SK-N-SH (cell line): Measurements from ENCODE around the gene ZBTB38. TPM values are rescaled to one million over a fixed set of nuclear protein-coding genes. Genes with fewer than 3 reads are reported as not detected.

Source experiments
- CTCF ChIA-PET: fragments of 300-600, 350-600 bp; formaldehyde crosslinking; extraction: SDS; loops from one replicate; lab custom pipeline; 2021; lab: Yijun Ruan, JAX
- POLR2A ChIA-PET: fragments of 350-600 bp; sonication (Branson Sonifier 250); formaldehyde crosslinking; extraction: SDS; loops from one replicate; lab custom pipeline; 2020; ENCODE audit warnings: antibody characterized with exemption, inconsistent platforms; lab: Yijun Ruan, JAX
- DNase-seq: peaks from one replicate; pipeline ENCODE4 v3.0.0; 2012
- H2AFZ ChIP-seq: fragments of 200-600 bp; sonication (generic); 2 replicates; pipeline ENCODE4 v1.8.1; 2016; ENCODE audit warnings: antibody characterized with exemption, mild to moderate bottlenecking, low read depth
- H3F3A ChIP-seq: fragments of 200-600 bp; sonication (generic); replicated peaks from 2 replicates; pipeline ENCODE3; 2016; ENCODE audit warnings: antibody characterized with exemption, mild to moderate bottlenecking; ENCODE audit not compliant: insufficient read depth
- H3K27ac ChIP-seq, 2 experiments: fragments of 200-500 bp in 1 of 2; fragments of 200-600 bp in 1 of 2; sonication (Bioruptor generic) in 1 of 2; sonication (generic), shearing (Covaris generic) in 1 of 2; 2 replicates each; pipeline versions ENCODE4 v1.5.1 to v1.6.1; 2014 to 2016; ENCODE audit warnings: low read depth in 2 of 2, inconsistent platforms in 1 of 2, low read length in 1 of 2, mild to moderate bottlenecking in 1 of 2, mixed read lengths in 1 of 2
- H3K27me3 ChIP-seq: fragments of 200-600 bp; sonication (generic), shearing (Covaris generic); 2 replicates; pipeline ENCODE4 v1.6.1; 2016; ENCODE audit warnings: mixed run types; ENCODE audit not compliant: insufficient read depth
- H3K36me3 ChIP-seq, 2 experiments: fragments of 200-500 bp in 1 of 2; fragments of 200-600 bp in 1 of 2; sonication (Bioruptor generic) in 1 of 2; sonication (generic) in 1 of 2; replicated peaks in 1 of 2; 2 replicates each; pipeline versions ENCODE3 to v1.5.1; 2014 to 2016; ENCODE audit warnings: low read length in 1 of 2, mild to moderate bottlenecking in 1 of 2; ENCODE audit not compliant: insufficient read depth in 2 of 2, control insufficient read depth in 1 of 2
- H3K4me1 ChIP-seq, 2 experiments: fragments of 200-500 bp in 1 of 2; fragments of 200-600 bp in 1 of 2; sonication (Bioruptor generic) in 1 of 2; sonication (generic), shearing (Covaris generic) in 1 of 2; 2 replicates each; pipeline versions ENCODE4 v1.5.1 to v1.6.1; 2014 to 2016; ENCODE audit warnings: low read depth in 1 of 2, low read length in 1 of 2, mixed run types in 1 of 2; ENCODE audit not compliant: insufficient read depth in 2 of 2, control insufficient read depth in 1 of 2
- H3K4me2 ChIP-seq: fragments of 200-600 bp; sonication (generic), shearing (Covaris generic); 2 replicates; pipeline ENCODE4 v1.6.1; 2017; ENCODE audit warnings: mixed run types
- H3K4me3 ChIP-seq, 2 experiments: fragments of 200-500 bp in 1 of 2; fragments of 200-600 bp in 1 of 2; sonication (Bioruptor generic) in 1 of 2; sonication (generic), shearing (Covaris generic) in 1 of 2; 2 replicates each; pipeline versions ENCODE4 v1.5.1 to v1.8.1; 2014 to 2016; ENCODE audit warnings: low read depth in 2 of 2, inconsistent platforms in 1 of 2, low read length in 1 of 2, mild to moderate bottlenecking in 1 of 2, mixed read lengths in 1 of 2, moderate library complexity in 1 of 2
- H3K79me2 ChIP-seq: fragments of 200-600 bp; sonication (generic); 2 replicates; pipeline ENCODE4 v1.8.1; 2017; ENCODE audit warnings: mild to moderate bottlenecking; ENCODE audit not compliant: insufficient read depth
- H3K9ac ChIP-seq: fragments of 200-600 bp; sonication (generic); 2 replicates; pipeline ENCODE4 v1.6.1; 2017; ENCODE audit warnings: mixed run types
- H3K9me2 ChIP-seq: fragments of 200-600 bp; sonication (generic); 2 replicates; pipeline ENCODE4 v1.6.1; 2017; ENCODE audit warnings: mixed run types
- H3K9me3 ChIP-seq: fragments of 200-600 bp; sonication (generic); 2 replicates; pipeline ENCODE4 v1.6.1; 2017; ENCODE audit warnings: mixed run types, mild to moderate bottlenecking, moderate library complexity
- H4K20me1 ChIP-seq: fragments of 200-600 bp; sonication (generic); 2 replicates; pipeline ENCODE4 v1.6.1; 2017; ENCODE audit warnings: mild to moderate bottlenecking, mixed run types; ENCODE audit not compliant: insufficient read depth
- CHD2 ChIP-seq: fragments of 150-350 bp; IDR thresholded peaks from 2 replicates; pipeline ENCODE4 v1.6.1; 2018; ENCODE audit warnings: low read length; ENCODE audit not compliant: partially characterized antibody
- CTCF ChIP-seq: fragments of 200-600 bp; sonication (generic); IDR thresholded peaks from 2 replicates; pipeline ENCODE4 v1.6.1; 2017; ENCODE audit warnings: antibody characterized with exemption, mild to moderate bottlenecking, moderate library complexity
- ELF1 ChIP-seq: IDR thresholded peaks from 2 replicates; pipeline ENCODE4 v1.4.0; 2012
- EP300 ChIP-seq, 2 experiments: IDR thresholded peaks; 2 replicates each; pipeline versions ENCODE4 v1.4.0 to v1.6.1; 2012; ENCODE audit warnings: borderline replicate concordance in 1 of 2, low read depth in 1 of 2, low read length in 1 of 2
- EZH2phosphoT487 ChIP-seq: fragments of 200-600 bp; sonication (generic); IDR thresholded peaks from 2 replicates; pipeline ENCODE4 v1.6.1; 2017; ENCODE audit warnings: low read depth, mixed run types, mild to moderate bottlenecking, antibody characterized with exemption, moderate library complexity, borderline replicate concordance
- FOXJ3 ChIP-seq: sonication (generic); formaldehyde crosslinking; IDR thresholded peaks from 2 replicates; pipeline ENCODE4 v1.5.1; 2020; ENCODE audit warnings: mild to moderate bottlenecking, missing genetic modification reagents
- GABPA ChIP-seq: IDR thresholded peaks from 2 replicates; pipeline ENCODE4 v1.4.0; 2012; ENCODE audit warnings: low read depth, mild to moderate bottlenecking
- GATA2 ChIP-seq: sonication (generic); formaldehyde crosslinking; IDR thresholded peaks from 2 replicates; pipeline ENCODE4 v1.5.0; 2020; ENCODE audit warnings: mild to moderate bottlenecking, missing genetic modification reagents
- JUND ChIP-seq: IDR thresholded peaks from 2 replicates; pipeline ENCODE4 v1.4.0; 2012
- MAX ChIP-seq: IDR thresholded peaks from 2 replicates; pipeline ENCODE4 v1.4.0; 2012; ENCODE audit warnings: low read depth
- MEF2A ChIP-seq: IDR thresholded peaks from 2 replicates; pipeline ENCODE4 v1.4.0; 2012; ENCODE audit warnings: low read depth, borderline replicate concordance
- NFIC ChIP-seq: IDR thresholded peaks from 2 replicates; pipeline ENCODE4 v1.4.0; 2012; ENCODE audit warnings: borderline replicate concordance
- NRF1 ChIP-seq: IDR thresholded peaks from 2 replicates; pipeline ENCODE4 v1.6.1; 2012; ENCODE audit warnings: low read depth, mild to moderate bottlenecking, low read length
- PBX3 ChIP-seq: IDR thresholded peaks from 2 replicates; pipeline ENCODE4; 2012
- POLR2AphosphoS5 ChIP-seq: IDR thresholded peaks from 2 replicates; pipeline ENCODE4 v1.6.1; 2012; ENCODE audit warnings: low read depth, low read length
- RCOR1 ChIP-seq: fragments of 150-350 bp; IDR thresholded peaks from 2 replicates; pipeline ENCODE4 v1.6.1; 2017; ENCODE audit warnings: antibody characterized with exemption, low read length
- RFX5 ChIP-seq: IDR thresholded peaks from 2 replicates; pipeline ENCODE4 v1.6.1; 2012; ENCODE audit warnings: mild to moderate bottlenecking, improper control_type of control experiment, low read length
- RXRA ChIP-seq: IDR thresholded peaks from 2 replicates; pipeline ENCODE4 v1.4.0; 2012; ENCODE audit warnings: low read depth, mild to moderate bottlenecking, borderline replicate concordance
- SIN3A ChIP-seq: IDR thresholded peaks from 2 replicates; pipeline ENCODE4 v1.6.1; 2012; ENCODE audit warnings: low read depth, mild to moderate bottlenecking, low read length, moderate library complexity, borderline replicate concordance
- TAF1 ChIP-seq: IDR thresholded peaks from 2 replicates; pipeline ENCODE4 v1.6.1; 2012; ENCODE audit warnings: low read depth, mild to moderate bottlenecking, low read length, moderate library complexity, borderline replicate concordance
- TCF12 ChIP-seq: IDR thresholded peaks from 2 replicates; pipeline ENCODE4 v1.4.0; 2012
- TEAD4 ChIP-seq: IDR thresholded peaks from 2 replicates; pipeline ENCODE4 v1.4.0; 2012; ENCODE audit warnings: mild to moderate bottlenecking, borderline replicate concordance; ENCODE audit not compliant: insufficient read depth
- USF1 ChIP-seq: IDR thresholded peaks from 2 replicates; pipeline ENCODE4 v1.4.0; 2012; ENCODE audit warnings: low read depth, borderline replicate concordance
- YY1 ChIP-seq: IDR thresholded peaks from 2 replicates; pipeline ENCODE4 v1.4.0; 2012; ENCODE audit warnings: low read depth, mild to moderate bottlenecking
- ZBTB33 ChIP-seq: IDR thresholded peaks from 2 replicates; pipeline ENCODE4 v1.4.0; 2012; ENCODE audit warnings: low read depth, borderline replicate concordance
- WGBS: methylation state at CpG from one replicate; pipeline ENCODE4 v1.1.6; 2017; ENCODE audit warnings: low lambda C conversion rate; 5-methylcytosine and 5-hydroxymethylcytosine counted together
- polyA plus RNA-seq, 3 experiments: library from polyadenylated mRNA; depleted of rRNA; stranded (reverse); fragments of >200 nt; gene quantifications; 2 replicates each; pipeline ENCODE4 v1.2.3, GENCODE V29; 2012
- TF ChIP-seq, protein P1 (sequence below): fragments of 150-350 bp; IDR thresholded peaks from 2 replicates; pipeline ENCODE4 v1.6.1; 2017; ENCODE audit warnings: antibody characterized with exemption, low read length, low read depth, borderline replicate concordance

Gene ZBTB38
- polyA plus RNA-seq, 1 of the 3 experiments (the other 2 are of a cell fraction) = 10.1 TPM

DNA sequence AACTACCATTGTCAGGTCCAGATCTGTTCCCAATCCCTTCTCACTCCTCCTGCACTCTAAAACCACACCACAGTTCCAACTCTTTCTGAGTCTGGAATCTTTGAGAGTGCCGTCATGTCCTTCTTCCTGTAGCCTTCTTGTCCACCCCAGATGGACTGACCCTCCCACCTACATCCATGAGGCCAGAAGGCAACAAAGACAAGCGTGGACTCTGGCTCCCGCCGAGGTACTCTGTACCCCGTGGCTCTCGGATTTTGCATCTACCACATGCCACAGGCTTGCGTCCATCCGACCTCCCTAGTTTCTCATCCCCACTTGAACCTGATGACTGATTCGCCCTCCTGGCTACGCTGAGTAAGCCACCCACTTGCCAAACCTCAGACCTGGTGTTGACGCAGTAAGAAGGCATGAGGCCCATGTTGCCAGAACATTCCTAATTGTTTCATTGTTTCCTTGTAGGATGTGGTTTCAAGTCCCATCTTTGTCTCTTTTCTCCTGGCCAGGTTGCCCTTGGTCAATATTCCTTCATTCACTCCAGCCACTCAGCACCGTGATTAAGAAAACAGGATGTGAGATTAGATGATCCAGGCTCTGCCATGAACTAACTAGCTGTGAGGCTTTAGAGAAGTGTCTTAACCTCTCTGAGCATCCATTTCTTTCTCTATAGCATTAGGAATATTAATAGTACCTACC lies 1.1 kb upstream of the ZBTB38 start:
- Histone ChIP-seq H3K9ac (peak overlapping the region; percentile 86), H4K20me1 (no peaks in the 10 kb centered on the region), H3K36me3 (no peaks in the 10 kb centered on the region), H3K79me2 (peaks cover 19% of the 10 kb centered on the region; the same call in 1 of the 2 replicates), H3K4me2 (peak overlapping the region; percentile 63), H3K4me1 (peaks cover 9 to 33% of the 10 kb centered on the region in 2 experiments), H3K27ac (peak overlapping the region; percentile 88 to 99), H3F3A (peaks cover 56% of the 10 kb centered on the region), H3K4me3 (no peak overlapping the region), H3K9me3 (no peaks in the 10 kb centered on the region; the same call in 1 of the 2 replicates), H3K27me3 (no peaks in the 10 kb centered on the region), H2AFZ (peak overlapping the region; percentile 26; the same call in 1 of the 2 replicates), H3K9me2 (no peaks in the 10 kb centered on the region)
- POLR2A ChIA-PET = no interaction called here
- CTCF ChIA-PET = interaction anchor here (1.0 to 1.3 kb wide), 5 partner anchors 85 to 98 kb away, joined by 3 to 5 read pairs (median 4); no protein-coding TSS in a partner anchor
- DNase-seq = no peak
- 58% methylated on average over 12 of the region's 12 CpGs for WGBS
- no peak for TF ChIP-seq SIN3A
- peak; percentile 97 for TF ChIP-seq MAX
- TF ChIP-seq NFIC = peak; percentile 99
- TF ChIP-seq TAF1 = no peak
- 0 out of 2 replicates have a peak, but pooled peaks have one; percentile 4 for TF ChIP-seq USF1
- no peak for TF ChIP-seq GATA2 (CRISPR knock-in tag)
- 0 out of 2 replicates have a peak, but pooled peaks have one; percentile 14 for TF ChIP-seq ELF1
- TF ChIP-seq RFX5 = no peak
- peak; percentile 51; the same call in 1 of the 2 replicates for TF ChIP-seq POLR2AphosphoS5
- 0 out of 2 replicates have a peak, but pooled peaks have one; percentile 77 for TF ChIP-seq ZBTB33
- no peak for TF ChIP-seq CHD2
- TF ChIP-seq, protein P1, sequence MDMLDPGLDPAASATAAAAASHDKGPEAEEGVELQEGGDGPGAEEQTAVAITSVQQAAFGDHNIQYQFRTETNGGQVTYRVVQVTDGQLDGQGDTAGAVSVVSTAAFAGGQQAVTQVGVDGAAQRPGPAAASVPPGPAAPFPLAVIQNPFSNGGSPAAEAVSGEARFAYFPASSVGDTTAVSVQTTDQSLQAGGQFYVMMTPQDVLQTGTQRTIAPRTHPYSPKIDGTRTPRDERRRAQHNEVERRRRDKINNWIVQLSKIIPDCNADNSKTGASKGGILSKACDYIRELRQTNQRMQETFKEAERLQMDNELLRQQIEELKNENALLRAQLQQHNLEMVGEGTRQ = no peak
- no peak for TF ChIP-seq CTCF
- TF ChIP-seq EP300 (IDR thresholded peaks at IDR 0.05; ENCODE audit: borderline replicate concordance in 1 of 2, low read depth in 1 of 2, low read length in 1 of 2) = peak in 1 of 2 experiments; percentile 91; a peak in 2 of 4 replicates
- peak; percentile 93 for TF ChIP-seq JUND
- peak; percentile 50; the same call in 1 of the 2 replicates for TF ChIP-seq MEF2A
- TF ChIP-seq TCF12 = peak; percentile 89
- TF ChIP-seq RCOR1 = no peak
- TF ChIP-seq NRF1 = no peak
- TF ChIP-seq EZH2phosphoT487 = no peak
- no peak for TF ChIP-seq GABPA
- TF ChIP-seq TEAD4 = 0 out of 2 replicates have a peak, but pooled peaks have one; percentile 80
- TF ChIP-seq FOXJ3 (CRISPR knock-in tag) = no peak
- TF ChIP-seq YY1 = no peak
- TF ChIP-seq PBX3 = peak; percentile 87
- peak; percentile 95 for TF ChIP-seq RXRA
